Neural progenitor cell (in vitro differentiated cells): ENCODE results near the gene CCL26.

Experiments used
- CTCF ChIP-seq: fragments of 200-600 bp; sonication (generic); IDR thresholded peaks from 2 replicates; pipeline ENCODE4 v1.5.1; 2017; ENCODE audit warnings: antibody characterized with exemption, mild to moderate bottlenecking
- EZH2 ChIP-seq: fragments of 200-600 bp; sonication (generic); IDR thresholded peaks from 2 replicates; pipeline ENCODE4 v1.6.1; 2017; ENCODE audit warnings: antibody characterized with exemption, mild to moderate bottlenecking, moderate library complexity
- EZH2phosphoT487 ChIP-seq: fragments of 200-600 bp; sonication (generic); IDR thresholded peaks from 2 replicates; pipeline ENCODE4 v1.6.1; 2017; ENCODE audit warnings: antibody characterized with exemption

DNA sequence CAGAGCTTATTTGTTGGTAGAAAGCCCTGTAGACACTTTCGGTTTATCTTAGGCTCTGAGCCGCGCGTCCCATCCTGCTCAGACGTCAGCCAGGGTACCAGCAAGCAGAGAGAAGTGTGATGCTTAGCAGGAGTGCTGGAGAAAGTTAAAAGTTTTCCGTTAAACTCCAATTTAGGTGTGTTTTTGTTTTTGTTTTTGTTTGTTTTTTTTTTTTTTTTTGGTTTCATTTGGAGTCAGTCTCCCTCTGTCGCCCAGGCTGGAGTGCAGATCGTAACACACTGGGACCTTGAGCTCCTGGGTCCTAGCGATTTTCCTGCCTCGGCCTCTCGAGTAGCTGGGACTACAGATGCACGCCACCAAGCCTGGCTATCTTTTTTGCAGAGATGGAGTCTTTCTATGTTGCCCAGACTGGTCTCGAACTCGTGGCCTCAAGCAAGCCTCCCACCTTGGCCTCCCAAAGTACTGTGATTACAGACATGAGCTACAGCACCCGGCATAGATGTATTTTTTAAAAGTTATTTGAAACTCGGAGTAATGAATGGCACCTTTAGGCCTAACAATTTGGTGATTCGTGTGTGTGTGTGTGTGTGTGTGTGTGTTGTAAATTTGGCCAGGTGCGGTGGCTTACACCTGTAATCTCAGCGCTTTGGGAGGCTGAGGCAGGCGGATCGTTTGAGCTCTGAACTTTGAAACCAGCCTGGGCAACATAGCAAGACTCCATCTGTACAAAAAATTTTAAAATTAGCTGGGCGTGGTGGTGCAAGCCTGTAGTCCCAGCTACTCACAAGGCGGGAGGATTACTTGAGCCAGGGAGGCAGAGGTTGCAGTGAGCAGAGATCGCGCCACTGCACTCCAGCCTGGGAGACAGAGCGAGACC lies 32.0 kb downstream of the CCL26 start:
- TF ChIP-seq CTCF (no peak), EZH2phosphoT487 (no peak), EZH2 (no peak)
